Measurements from ENCODE around the gene DOCK7. TPM values are rescaled to one million over a fixed set of nuclear protein-coding genes. Genes with fewer than 3 reads are reported as not detected.

DOCK7 gene
- total RNA-seq, 1 experiment from 2014 or later, result 70.1 TPM

- no peaks in the 10 kb centered on the region for H3K79me2 ChIP-seq (ENCODE audit: low read length)
- no peak overlapping the region for H2AFZ ChIP-seq (ENCODE audit: low read length)
- no peaks in the 10 kb centered on the region for H3K36me3 ChIP-seq (ENCODE audit: low read depth, low read length)
- no peaks in the 10 kb centered on the region for H3F3A ChIP-seq (ENCODE audit: low read length, unreplicated experiment)
- POLR2A ChIA-PET (ENCODE audit: unreplicated experiment), result no interaction called here
- H3K4me1 ChIP-seq (ENCODE audit: insufficient read depth, low read length), result no peaks in the 10 kb centered on the region
- intact Hi-C loops (cut with micrococcal nuclease), result loop anchor here (1.0 to 5.0 kb wide), 3 partner anchors 110 to 232 kb away; no protein-coding TSS in a partner anchor
- ATAC-seq (peak; percentile 71), DNase-seq (peak; percentile 78)
- H3K9me2 ChIP-seq (replicated peaks; ENCODE audit: low read length), result no peaks in the 10 kb centered on the region
- no peak overlapping the region for H3K27ac ChIP-seq (ENCODE audit: low read length)
- H3K4me2 ChIP-seq (ENCODE audit: low read length), result no peak overlapping the region
- H3K4me3 ChIP-seq (ENCODE audit: low read length), result no peak overlapping the region
- no peaks in the 10 kb centered on the region for H3K27me3 ChIP-seq (ENCODE audit: low read length)
- CTCF ChIA-PET, result interaction anchor here (0.6 to 1.0 kb wide), 4 partner anchors 43 to 237 kb away, joined by 3 to 6 read pairs (median 4); no protein-coding TSS in a partner anchor
- BruUV-seq (replicated peaks), result no TSS peak
- H3K9me3 ChIP-seq (ENCODE audit: low read length), result no peaks in the 10 kb centered on the region
- TF ChIP-seq, protein P1, sequence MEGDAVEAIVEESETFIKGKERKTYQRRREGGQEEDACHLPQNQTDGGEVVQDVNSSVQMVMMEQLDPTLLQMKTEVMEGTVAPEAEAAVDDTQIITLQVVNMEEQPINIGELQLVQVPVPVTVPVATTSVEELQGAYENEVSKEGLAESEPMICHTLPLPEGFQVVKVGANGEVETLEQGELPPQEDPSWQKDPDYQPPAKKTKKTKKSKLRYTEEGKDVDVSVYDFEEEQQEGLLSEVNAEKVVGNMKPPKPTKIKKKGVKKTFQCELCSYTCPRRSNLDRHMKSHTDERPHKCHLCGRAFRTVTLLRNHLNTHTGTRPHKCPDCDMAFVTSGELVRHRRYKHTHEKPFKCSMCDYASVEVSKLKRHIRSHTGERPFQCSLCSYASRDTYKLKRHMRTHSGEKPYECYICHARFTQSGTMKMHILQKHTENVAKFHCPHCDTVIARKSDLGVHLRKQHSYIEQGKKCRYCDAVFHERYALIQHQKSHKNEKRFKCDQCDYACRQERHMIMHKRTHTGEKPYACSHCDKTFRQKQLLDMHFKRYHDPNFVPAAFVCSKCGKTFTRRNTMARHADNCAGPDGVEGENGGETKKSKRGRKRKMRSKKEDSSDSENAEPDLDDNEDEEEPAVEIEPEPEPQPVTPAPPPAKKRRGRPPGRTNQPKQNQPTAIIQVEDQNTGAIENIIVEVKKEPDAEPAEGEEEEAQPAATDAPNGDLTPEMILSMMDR (conservative IDR thresholded peaks at IDR 0.05; ENCODE audit: low read depth, low read length), result peak; percentile 92
- TF ChIP-seq EZH2phosphoT487 (IDR thresholded peaks at IDR 0.05; ENCODE audit: borderline replicate concordance, low read length), result no peak
- H4K20me1 ChIP-seq (ENCODE audit: low read length), result no peaks in the 10 kb centered on the region
- no peak overlapping the region for H3K9ac ChIP-seq (ENCODE audit: low read length)
These were observed 280.7 kb downstream of the DOCK7 start for GRCh38 chr1:62407398-62408009.

GRCh38 chr1:62406576-62406975 is 281.6 kb downstream of the DOCK7 start:
- no peak overlapping the region for H3K9ac ChIP-seq (ENCODE audit: low read length)
- BruUV-seq (replicated peaks), result no TSS peak
- POLR2A ChIA-PET (ENCODE audit: unreplicated experiment), result no interaction called here

GRCh38 chr1:62405247-62405646 is 282.9 kb downstream of the DOCK7 start:
- Histone ChIP-seq H3K79me2 (ENCODE audit: low read length) (no peaks in the 10 kb centered on the region), H4K20me1 (ENCODE audit: low read length) (no peaks in the 10 kb centered on the region), H3K9me3 (ENCODE audit: low read length) (no peaks in the 10 kb centered on the region), H3K9ac (ENCODE audit: low read length) (no peak overlapping the region), H3F3A (ENCODE audit: low read length, unreplicated experiment) (no peaks in the 10 kb centered on the region), H3K4me3 (ENCODE audit: low read length) (no peak overlapping the region), H3K4me1 (ENCODE audit: insufficient read depth, low read length) (no peaks in the 10 kb centered on the region), H3K4me2 (ENCODE audit: low read length) (no peak overlapping the region), H3K36me3 (ENCODE audit: low read depth, low read length) (no peaks in the 10 kb centered on the region), H3K9me2 (replicated peaks; ENCODE audit: low read length) (no peaks in the 10 kb centered on the region), H2AFZ (ENCODE audit: low read length) (no peak overlapping the region), H3K27me3 (ENCODE audit: low read length) (no peaks in the 10 kb centered on the region), H3K27ac (ENCODE audit: low read length) (no peak overlapping the region)
- POLR2A ChIA-PET (ENCODE audit: unreplicated experiment), result interaction anchor here (0.7 kb wide), 1 partner anchor 917 kb away, joined by 3 read pairs; no protein-coding TSS in a partner anchor
- TF ChIP-seq EZH2 (IDR thresholded peaks at IDR 0.05; ENCODE audit: low read length, unreplicated experiment) (no peak), EZH2phosphoT487 (IDR thresholded peaks at IDR 0.05; ENCODE audit: borderline replicate concordance, low read length) (no peak)
- TF ChIP-seq, protein P1 (conservative IDR thresholded peaks at IDR 0.05; ENCODE audit: low read depth, low read length), result no peak
- ATAC-seq, result no peak
- CTCF ChIA-PET, result no interaction called here
- intact Hi-C loops (cut with micrococcal nuclease), result loop anchor here (5.0 kb wide), 1 partner anchor 108 kb away; no protein-coding TSS in a partner anchor
- no TSS peak for BruUV-seq (replicated peaks)
- no peak for DNase-seq

More at GRCh38 chr1:62406576-62406975, 281.6 kb downstream of the DOCK7 start:
- no peaks in the 10 kb centered on the region for H3K36me3 ChIP-seq (ENCODE audit: low read depth, low read length)
- ATAC-seq (no peak), DNase-seq (no peak)
- H3K4me3 ChIP-seq (ENCODE audit: low read length), result no peak overlapping the region
- H3K27ac ChIP-seq (ENCODE audit: low read length), result no peak overlapping the region
- no peaks in the 10 kb centered on the region for H4K20me1 ChIP-seq (ENCODE audit: low read length)
- intact Hi-C loops (cut with micrococcal nuclease), result loop anchor here (5.0 kb wide), 1 partner anchor 109 kb away; no protein-coding TSS in a partner anchor
- H3K9me2 ChIP-seq (replicated peaks; ENCODE audit: low read length), result no peaks in the 10 kb centered on the region
- H3F3A ChIP-seq (ENCODE audit: low read length, unreplicated experiment), result no peaks in the 10 kb centered on the region
- no peaks in the 10 kb centered on the region for H3K27me3 ChIP-seq (ENCODE audit: low read length)
- H3K4me2 ChIP-seq (ENCODE audit: low read length), result no peak overlapping the region
- no peaks in the 10 kb centered on the region for H3K4me1 ChIP-seq (ENCODE audit: insufficient read depth, low read length)
- TF ChIP-seq EZH2 (IDR thresholded peaks at IDR 0.05; ENCODE audit: low read length, unreplicated experiment) (no peak), EZH2phosphoT487 (IDR thresholded peaks at IDR 0.05; ENCODE audit: borderline replicate concordance, low read length) (no peak)
- TF ChIP-seq, protein P1 (conservative IDR thresholded peaks at IDR 0.05; ENCODE audit: low read depth, low read length), result no peak
- CTCF ChIA-PET, result interaction anchor here (1.0 kb wide), 1 partner anchor 231 kb away, joined by 6 read pairs; no protein-coding TSS in a partner anchor
- no peak overlapping the region for H2AFZ ChIP-seq (ENCODE audit: low read length)
- H3K9me3 ChIP-seq (ENCODE audit: low read length), result no peaks in the 10 kb centered on the region
- no peaks in the 10 kb centered on the region for H3K79me2 ChIP-seq (ENCODE audit: low read length)
